Activated CD8-positive, alpha-beta T cell treated with anti-CD3 and anti-CD28 coated beads, Interleukin-2, amount 10 ng/mL, durations not matched to agents 7 days and 5 days (primary cell): ENCODE measurements around the gene MYO7B. TPM values are rescaled to one million over a fixed set of nuclear protein-coding genes. Genes with fewer than 3 reads are reported as not detected.
"Not testable (repeated sequence)": the region's sequence is repeated elsewhere in the genome, so short reads cannot be mapped to it uniquely, and the experiment has no call there.

Source experiments
- ATAC-seq: fragments of 150-1000 bp; cut with Tn5 transposase; one replicate; pipeline ENCODE4 v1.10.0; 2021; ENCODE audit warnings: moderate library complexity
- CTCF ChIA-PET: fragments of 350-600 bp; sonication (Branson Sonifier 250); formaldehyde crosslinking; loops from one replicate; lab custom pipeline; 2021; ENCODE audit warnings: antibody characterized with exemption; lab: Charles Lee
- POLR2A ChIA-PET: fragments of 350-600 bp; sonication (Branson Sonifier 250); formaldehyde crosslinking; loops from one replicate; lab custom pipeline; 2021; ENCODE audit warnings: antibody characterized with exemption; lab: Charles Lee
- DNase-seq: peaks from one replicate; pipeline ENCODE4 v3.0.0-alpha.2; 2020
- H3K27ac Mint-ChIP-seq: one replicate; pipeline ENCODE4 v1.8.0; 2021; ENCODE audit warnings: mild to moderate bottlenecking, mixed read lengths
- H3K27me3 Mint-ChIP-seq: one replicate; pipeline ENCODE4 v1.8.0; 2021; ENCODE audit warnings: low read depth, mixed read lengths
- H3K36me3 Mint-ChIP-seq: one replicate; pipeline ENCODE4 v1.8.0; 2021; ENCODE audit warnings: low read depth, mixed read lengths
- H3K4me1 Mint-ChIP-seq: one replicate; pipeline ENCODE4 v1.8.0; 2021; ENCODE audit warnings: low read depth, mixed read lengths
- H3K4me3 Mint-ChIP-seq: one replicate; pipeline ENCODE4 v1.8.0; 2021; ENCODE audit warnings: mild to moderate bottlenecking, mixed read lengths
- H3K9me3 Mint-ChIP-seq: one replicate; pipeline ENCODE4 v1.8.0; 2022; ENCODE audit warnings: mixed read lengths; ENCODE audit not compliant: insufficient read depth
- total RNA-seq, 2 experiments: library from RNA; stranded (reverse); gene quantifications; one replicate each; pipeline ENCODE4 v1.2.3, GENCODE V29; 2021

MYO7B gene
- total RNA-seq, 2 experiments from 2014 or later: 0.82 to 1.2 TPM

- H3K27me3 Mint-ChIP-seq, ATAC-seq, H3K9me3 Mint-ChIP-seq, CTCF ChIA-PET, POLR2A ChIA-PET, H3K4me3 Mint-ChIP-seq: not testable (repeated sequence)
- peaks cover 30% of the 10 kb centered on the region for H3K4me1 Mint-ChIP-seq
- peaks cover 35% of the 10 kb centered on the region for H3K36me3 Mint-ChIP-seq
- H3K27ac Mint-ChIP-seq: peak overlapping the region; percentile 22
- DNase-seq: peak; percentile 2
Measured at GRCh38 chr2:127524198-127524834, 11.2 kb upstream of the MYO7B start.

- peak overlapping the region; percentile 95 for H3K4me3 Mint-ChIP-seq
- ChIA-PET CTCF (interaction anchor here (0.6 to 1.9 kb wide), 4 partner anchors 11 to 441 kb away, joined by 3 to 8 read pairs (median 7); partner anchors contain the start of gene MYO7B), POLR2A (interaction anchor here (0.6 to 2.3 kb wide), 4 partner anchors 17 to 565 kb away, joined by 3 to 16 read pairs (median 4); partner anchors contain the start of gene UGGT1)
- no peak for ATAC-seq
- peaks cover 7% of the 10 kb centered on the region for H3K27me3 Mint-ChIP-seq
- H3K9me3 Mint-ChIP-seq: no peaks in the 10 kb centered on the region
- peak; percentile 39 for DNase-seq
- H3K36me3 Mint-ChIP-seq: peaks cover 24% of the 10 kb centered on the region
- H3K27ac Mint-ChIP-seq: peak overlapping the region; percentile 96
- H3K4me1 Mint-ChIP-seq: peaks cover 26% of the 10 kb centered on the region
Measured at GRCh38 chr2:127525691-127526131, 9.8 kb upstream of the MYO7B start.

DNA sequence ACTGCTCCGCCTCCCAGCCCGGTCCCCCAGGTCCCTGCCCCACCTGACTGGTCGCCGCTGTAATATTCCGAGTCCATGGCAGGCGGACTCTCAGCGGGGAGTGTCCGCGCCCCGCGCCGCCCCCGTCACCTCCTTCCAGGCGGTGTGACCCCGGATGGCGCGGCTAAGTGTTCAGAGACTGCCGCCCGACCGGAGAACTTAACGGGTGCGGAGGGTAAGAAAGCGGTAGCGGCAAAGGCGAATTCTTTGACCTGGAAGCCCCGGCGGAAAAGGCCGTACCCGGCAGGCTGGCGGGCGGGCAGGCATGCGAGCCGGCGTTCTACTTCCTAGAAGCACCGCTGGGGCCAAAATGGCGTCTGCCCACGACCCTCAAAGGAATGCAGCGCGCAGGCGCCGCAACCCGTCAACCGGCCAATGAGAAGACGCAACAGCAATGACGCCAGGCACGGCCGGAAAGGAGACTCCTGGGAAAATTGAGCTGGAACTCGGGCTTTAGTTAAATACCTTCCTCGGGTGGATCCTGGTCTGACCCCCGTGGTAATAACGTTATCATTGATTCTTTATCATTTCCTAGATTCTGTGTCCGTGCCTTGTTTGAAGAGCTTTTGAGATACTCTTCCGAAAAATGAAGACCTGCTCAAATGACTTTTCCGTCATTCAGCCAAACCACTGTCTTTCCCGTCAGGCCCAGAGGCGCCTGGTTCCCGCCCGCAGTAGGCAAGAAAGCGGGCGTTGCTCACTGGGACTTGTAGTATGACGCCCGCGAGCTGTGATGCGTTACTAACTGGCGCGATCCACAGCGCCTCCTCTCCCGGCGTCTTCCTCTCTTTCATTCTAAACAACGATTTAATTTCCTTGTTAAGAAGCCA lies 9.1 kb upstream of the MYO7B start, which contains the start of gene IWS1:
IWS1 (minus strand) TSS at position 358 of the 869 bp plus-strand sequence; CDS start at position 77, 281 bp downstream.
- Mint-ChIP-seq H3K4me3 (peak within 1 kb of the TSS; percentile 95), H3K27me3 (peaks cover 7% of the 10 kb centered on the region), H3K9me3 (no peaks in the 10 kb centered on the region), H3K36me3 (peaks cover 23% of the 10 kb centered on the region), H3K27ac (peak within 1 kb of the TSS; percentile 96), H3K4me1 (peaks cover 26% of the 10 kb centered on the region)
- ATAC-seq (peak; percentile 91), DNase-seq (peak; percentile 96)
- CTCF ChIA-PET: interaction anchor here (0.6 to 1.9 kb wide), 11 partner anchors 10 to 441 kb away, joined by 3 to 8 read pairs (median 3); partner anchors contain the start of gene MYO7B
- POLR2A ChIA-PET: interaction anchor here (0.6 to 2.3 kb wide), 8 partner anchors 18 to 232 kb away, joined by 3 to 16 read pairs (median 4); partner anchors contain the start of gene ERCC3

DNA sequence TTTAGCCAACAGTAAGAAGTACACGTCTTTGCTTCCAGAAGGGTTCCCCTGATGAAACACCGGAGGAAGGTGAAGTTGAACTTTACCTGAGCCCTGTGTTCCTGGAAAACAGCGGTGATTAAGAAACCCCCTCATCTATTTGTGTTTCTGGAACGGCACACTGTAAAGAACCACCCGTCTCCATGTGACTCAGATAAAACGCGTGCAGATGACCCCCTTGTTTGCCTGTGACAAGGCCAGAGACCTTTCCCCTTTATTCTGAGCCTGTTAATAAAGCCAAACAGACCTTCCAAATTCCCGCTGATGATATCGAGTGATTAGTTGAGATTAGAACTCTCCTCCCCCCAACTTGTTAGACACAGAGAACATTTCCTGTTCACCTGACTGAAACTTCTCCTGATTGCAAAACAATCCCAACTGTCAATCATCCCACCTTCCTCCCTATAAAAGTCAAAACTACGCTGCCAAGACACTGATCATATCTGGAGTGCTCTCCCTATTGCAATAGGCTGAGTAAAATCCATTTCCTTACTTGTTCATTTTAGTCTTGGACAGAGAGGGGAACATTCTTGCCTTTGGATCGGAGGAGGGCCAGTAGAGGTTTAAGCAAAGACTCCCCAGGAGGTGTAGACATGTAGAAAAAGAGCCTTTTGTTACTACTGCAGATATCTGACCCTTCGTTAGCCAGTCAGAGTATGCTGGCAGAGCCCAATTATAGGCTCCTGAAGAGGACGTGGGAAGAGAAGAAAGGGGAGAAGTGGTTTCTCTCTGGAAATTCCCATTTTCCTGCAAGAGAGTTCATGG lies 8.3 kb upstream of the MYO7B start:
- Mint-ChIP-seq H3K4me1 (peaks cover 27% of the 10 kb centered on the region), H3K9me3 (no peaks in the 10 kb centered on the region), H3K27ac (peak overlapping the region; percentile 96), H3K27me3 (peaks cover 7% of the 10 kb centered on the region), H3K4me3 (peak overlapping the region; percentile 95), H3K36me3 (peaks cover 20% of the 10 kb centered on the region)
- ATAC-seq (peak; percentile 17), DNase-seq (no peak)
- ChIA-PET CTCF (interaction anchor here (0.6 to 1.9 kb wide), 10 partner anchors 9 to 123 kb away, joined by 3 to 8 read pairs (median 4); partner anchors contain the start of gene MYO7B), POLR2A (interaction anchor here (0.6 to 2.3 kb wide), 8 partner anchors 19 to 233 kb away, joined by 3 to 16 read pairs (median 4); partner anchors contain the start of gene ERCC3)

- no peak for DNase-seq
- H3K4me3 Mint-ChIP-seq: no peak overlapping the region
- H3K36me3 Mint-ChIP-seq: peaks cover 11% of the 10 kb centered on the region
- H3K4me1 Mint-ChIP-seq: peaks cover 22% of the 10 kb centered on the region
- H3K9me3 Mint-ChIP-seq: no peaks in the 10 kb centered on the region
- no peak overlapping the region for H3K27ac Mint-ChIP-seq
- POLR2A ChIA-PET: no interaction called here
- ATAC-seq: no peak
- H3K27me3 Mint-ChIP-seq: peaks cover 12% of the 10 kb centered on the region
- CTCF ChIA-PET: interaction anchor here (0.7 to 1.5 kb wide), 2 partner anchors 49 to 63 kb away, joined by 3 to 5 read pairs; no protein-coding TSS in a partner anchor
Measured at GRCh38 chr2:127528487-127528886, 7.0 kb upstream of the MYO7B start.

GRCh38 chr2:127529416-127529815 lies 6.1 kb upstream of the MYO7B start:
- H3K9me3 Mint-ChIP-seq, H3K36me3 Mint-ChIP-seq, POLR2A ChIA-PET, H3K4me3 Mint-ChIP-seq, DNase-seq, ATAC-seq, H3K27ac Mint-ChIP-seq: not testable (repeated sequence)
- H3K27me3 Mint-ChIP-seq: peaks cover 15% of the 10 kb centered on the region
- CTCF ChIA-PET: interaction anchor here (0.7 to 1.5 kb wide), 5 partner anchors 11 to 119 kb away, joined by 3 to 5 read pairs (median 3); no protein-coding TSS in a partner anchor
- peaks cover 15% of the 10 kb centered on the region for H3K4me1 Mint-ChIP-seq

GRCh38 chr2:127530245-127531140 lies 5.0 kb upstream of the MYO7B start:
- ATAC-seq (no peak), DNase-seq (no peak)
- H3K27me3 Mint-ChIP-seq: peaks cover 15% of the 10 kb centered on the region
- no peak overlapping the region for H3K4me3 Mint-ChIP-seq
- POLR2A ChIA-PET: no interaction called here
- H3K4me1 Mint-ChIP-seq: peaks cover 15% of the 10 kb centered on the region
- CTCF ChIA-PET: interaction anchor here (1.0 to 1.5 kb wide), 4 partner anchors 10 to 120 kb away, joined by 3 to 5 read pairs (median 4); no protein-coding TSS in a partner anchor
- no peak overlapping the region for H3K27ac Mint-ChIP-seq
- H3K9me3 Mint-ChIP-seq: no peaks in the 10 kb centered on the region
- peaks cover 3% of the 10 kb centered on the region for H3K36me3 Mint-ChIP-seq

DNA sequence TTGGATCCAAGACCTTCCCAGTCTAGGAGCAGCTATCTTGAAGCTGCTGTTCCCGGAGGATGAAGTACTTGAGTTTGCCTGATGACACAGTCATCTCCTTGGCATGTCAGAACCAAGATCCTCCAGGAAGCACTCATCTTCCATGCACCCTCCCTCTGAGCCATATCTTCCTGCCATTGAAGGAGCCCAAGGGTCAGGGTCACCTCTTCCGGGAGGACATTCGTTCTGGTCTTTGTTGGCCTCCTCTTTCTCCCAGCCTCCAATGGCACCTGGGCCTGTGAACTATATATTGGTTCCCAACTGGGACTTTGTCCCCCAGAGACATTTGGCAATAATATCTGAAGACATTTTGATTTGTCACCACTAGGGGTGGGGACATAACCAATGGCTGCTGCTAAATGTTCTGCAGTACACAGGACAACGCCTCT lies 4.2 kb upstream of the MYO7B start:
- CTCF ChIA-PET: no interaction called here
- Mint-ChIP-seq H3K4me3 (no peak overlapping the region), H3K9me3 (no peaks in the 10 kb centered on the region), H3K27me3 (peaks cover 15% of the 10 kb centered on the region), H3K4me1 (peaks cover 15% of the 10 kb centered on the region), H3K27ac (no peak overlapping the region), H3K36me3 (no peaks in the 10 kb centered on the region)
- ATAC-seq (no peak), DNase-seq (no peak)
- POLR2A ChIA-PET: no interaction called here

- Mint-ChIP-seq H3K4me1 (peaks cover 9% of the 10 kb centered on the region), H3K36me3 (no peaks in the 10 kb centered on the region), H3K9me3 (no peaks in the 10 kb centered on the region), H3K27ac (no peak overlapping the region), H3K27me3 (peaks cover 15% of the 10 kb centered on the region), H3K4me3 (no peak overlapping the region)
- ChIA-PET CTCF (no interaction called here), POLR2A (no interaction called here)
- ATAC-seq: no peak
- DNase-seq: no peak
Measured at GRCh38 chr2:127532296-127532695, 3.2 kb upstream of the MYO7B start.

DNA sequence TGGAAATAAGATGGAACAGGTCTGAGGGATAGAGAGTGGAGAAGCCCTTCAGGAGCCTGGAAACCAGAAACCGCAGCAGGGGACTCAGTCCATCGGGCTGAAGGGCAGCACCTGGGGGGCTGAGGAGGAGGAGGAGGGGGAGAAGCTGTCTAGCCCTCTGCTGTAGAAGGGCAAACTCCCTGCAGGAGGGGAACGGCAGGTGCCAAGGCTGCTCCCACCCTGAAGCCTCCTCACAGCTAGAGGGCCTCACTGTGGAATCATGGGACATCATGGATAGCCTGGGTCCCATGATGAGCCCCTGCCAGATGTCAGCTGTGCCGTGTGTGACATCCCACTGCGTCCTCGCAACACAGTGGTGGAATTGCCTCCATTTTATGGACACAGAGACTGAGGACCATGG lies 435 bp downstream of the MYO7B start:
- ChIA-PET CTCF (interaction anchor here (2.6 kb wide), 1 partner anchor 9 kb away, joined by 8 read pairs; the partner anchor contains the start of gene IWS1), POLR2A (no interaction called here)
- H3K36me3 Mint-ChIP-seq: no peaks in the 10 kb centered on the region
- ATAC-seq (no peak), DNase-seq (no peak)
- peaks cover 17% of the 10 kb centered on the region for H3K27me3 Mint-ChIP-seq
- no peaks in the 10 kb centered on the region for H3K9me3 Mint-ChIP-seq
- no peak overlapping the region for H3K27ac Mint-ChIP-seq
- H3K4me3 Mint-ChIP-seq: no peak overlapping the region
- H3K4me1 Mint-ChIP-seq: peaks cover 5% of the 10 kb centered on the region
